ENCODE measurements around the gene TMEM205.
A peak's percentile ranks its signal among the peaks of the same experiment; 100 is the strongest.

TMEM205 gene

GRCh38 chr19:11339254-11340098, 6.6 kb downstream of the TMEM205 start, which contains the start of gene RAB3D:
TSS of gene RAB3D (minus strand) at chr19:11339657. CDS start at chr19:11337399, 2,258 bp downstream.
- peak; percentile 83 to 94 for DNase-seq (ENCODE audit: low read depth in 1 of 2, low spot score in 1 of 2)
- H3K27ac ChIP-seq (replicated peaks), result peak within 1 kb of the TSS; percentile 56
- no peaks in the 10 kb centered on the region for H3K27me3 ChIP-seq (ENCODE audit: insufficient read depth, poor library complexity, severe bottlenecking)
- TF ChIP-seq POLR2AphosphoS5 (IDR thresholded peaks at IDR 0.05; ENCODE audit: low read depth), result no peak
- no peak for TF ChIP-seq GABPA (IDR thresholded peaks at IDR 0.05; ENCODE audit: low read depth)
- TF ChIP-seq SPI1 (IDR thresholded peaks at IDR 0.05; ENCODE audit: borderline replicate concordance, low read depth), result no peak
- no peak for TF ChIP-seq CTCF (IDR thresholded peaks at IDR 0.05; ENCODE audit: insufficient read depth, low read length)
- no peak for TF ChIP-seq REST (IDR thresholded peaks at IDR 0.05; ENCODE audit: insufficient replicate concordance, low read depth)
- H3K4me3 ChIP-seq (replicated peaks; ENCODE audit: insufficient read depth, low read length), result peak within 1 kb of the TSS; percentile 80

- no peaks in the 10 kb centered on the region for H3K27me3 ChIP-seq (ENCODE audit: insufficient read depth, poor library complexity, severe bottlenecking)
- DNase-seq (ENCODE audit: low read depth in 1 of 2, low spot score in 1 of 2), result no peak
- H3K4me3 ChIP-seq (replicated peaks; ENCODE audit: insufficient read depth, low read length), result peak overlapping the region; percentile 80
- peak overlapping the region; percentile 56 for H3K27ac ChIP-seq (replicated peaks)
- TF ChIP-seq CTCF (IDR thresholded peaks at IDR 0.05; ENCODE audit: insufficient read depth, low read length) (no peak), GABPA (IDR thresholded peaks at IDR 0.05; ENCODE audit: low read depth) (no peak), REST (IDR thresholded peaks at IDR 0.05; ENCODE audit: insufficient replicate concordance, low read depth) (no peak), SPI1 (IDR thresholded peaks at IDR 0.05; ENCODE audit: borderline replicate concordance, low read depth) (no peak), POLR2AphosphoS5 (IDR thresholded peaks at IDR 0.05; ENCODE audit: low read depth) (no peak)
Measured at GRCh38 chr19:11338569-11339253, 7.4 kb downstream of the TMEM205 start.

GRCh38 chr19:11338121-11338520, 7.9 kb downstream of the TMEM205 start:
- DNase-seq (ENCODE audit: low read depth in 1 of 2, low spot score in 1 of 2), result no peak
- no peaks in the 10 kb centered on the region for H3K27me3 ChIP-seq (ENCODE audit: insufficient read depth, poor library complexity, severe bottlenecking)
- peak overlapping the region; percentile 80 for H3K4me3 ChIP-seq (replicated peaks; ENCODE audit: insufficient read depth, low read length)
- no peak overlapping the region for H3K27ac ChIP-seq (replicated peaks)
- TF ChIP-seq GABPA (IDR thresholded peaks at IDR 0.05; ENCODE audit: low read depth) (no peak), REST (IDR thresholded peaks at IDR 0.05; ENCODE audit: insufficient replicate concordance, low read depth) (no peak), CTCF (IDR thresholded peaks at IDR 0.05; ENCODE audit: insufficient read depth, low read length) (no peak), SPI1 (IDR thresholded peaks at IDR 0.05; ENCODE audit: borderline replicate concordance, low read depth) (no peak), POLR2AphosphoS5 (IDR thresholded peaks at IDR 0.05; ENCODE audit: low read depth) (no peak)

Data from HL-60 (cell line).